ENCODE measurements around the gene HIGD1B.

The HIGD1B gene

GRCh38 chr17:44879376-44879775 is 31.7 kb downstream of the HIGD1B start:
- H3K4me3 Mint-ChIP-seq, result no peak overlapping the region
- H3K27ac Mint-ChIP-seq, result peak overlapping the region; percentile 19
- no peak for DNase-seq
- no peaks in the 10 kb centered on the region for H3K9me3 Mint-ChIP-seq
- H3K27me3 Mint-ChIP-seq, result no peaks in the 10 kb centered on the region
- H3K36me3 Mint-ChIP-seq (ENCODE audit: low read depth), result peaks cover 91% of the 10 kb centered on the region
- H3K4me1 Mint-ChIP-seq (ENCODE audit: low read depth), result no peaks in the 10 kb centered on the region

- Mint-ChIP-seq H3K27me3 (no peaks in the 10 kb centered on the region), H3K4me1 (ENCODE audit: low read depth) (no peaks in the 10 kb centered on the region), H3K27ac (no peak overlapping the region), H3K4me3 (no peak overlapping the region), H3K9me3 (no peaks in the 10 kb centered on the region), H3K36me3 (ENCODE audit: low read depth) (peaks cover 92% of the 10 kb centered on the region)
- DNase-seq, result no peak
These were observed 32.4 kb downstream of the HIGD1B start for GRCh38 chr17:44880062-44880461.

- Mint-ChIP-seq H3K4me3 (no peak overlapping the region), H3K27ac (no peak overlapping the region), H3K36me3 (ENCODE audit: low read depth) (peaks cover 92% of the 10 kb centered on the region), H3K27me3 (no peaks in the 10 kb centered on the region), H3K9me3 (no peaks in the 10 kb centered on the region), H3K4me1 (ENCODE audit: low read depth) (no peaks in the 10 kb centered on the region)
- DNase-seq, result no peak
These were observed 33.5 kb downstream of the HIGD1B start for GRCh38 chr17:44881145-44881544.

- no peaks in the 10 kb centered on the region for H3K9me3 Mint-ChIP-seq
- peaks cover 68% of the 10 kb centered on the region for H3K36me3 Mint-ChIP-seq (ENCODE audit: low read depth)
- DNase-seq, result no peak
- no peak overlapping the region for H3K4me3 Mint-ChIP-seq
- H3K27me3 Mint-ChIP-seq, result no peaks in the 10 kb centered on the region
- H3K27ac Mint-ChIP-seq, result no peak overlapping the region
- peaks cover 8% of the 10 kb centered on the region for H3K4me1 Mint-ChIP-seq (ENCODE audit: low read depth)
These were observed 37.3 kb downstream of the HIGD1B start for GRCh38 chr17:44884941-44885340.

GRCh38 chr17:44887016-44887415 is 39.3 kb downstream of the HIGD1B start:
- no peak overlapping the region for H3K4me3 Mint-ChIP-seq
- peaks cover 61% of the 10 kb centered on the region for H3K36me3 Mint-ChIP-seq (ENCODE audit: low read depth)
- no peak for DNase-seq
- no peak overlapping the region for H3K27ac Mint-ChIP-seq
- no peaks in the 10 kb centered on the region for H3K9me3 Mint-ChIP-seq
- no peaks in the 10 kb centered on the region for H3K27me3 Mint-ChIP-seq
- H3K4me1 Mint-ChIP-seq (ENCODE audit: low read depth), result peaks cover 18% of the 10 kb centered on the region

- H3K9me3 Mint-ChIP-seq, result no peaks in the 10 kb centered on the region
- H3K4me1 Mint-ChIP-seq (ENCODE audit: low read depth), result peaks cover 20% of the 10 kb centered on the region
These were observed 40.6 kb downstream of the HIGD1B start for GRCh38 chr17:44887971-44888954.

GRCh38 chr17:44889003-44889402 is 41.3 kb downstream of the HIGD1B start:
- peaks cover 22% of the 10 kb centered on the region for H3K4me1 Mint-ChIP-seq (ENCODE audit: low read depth)
- H3K27me3 Mint-ChIP-seq, result no peaks in the 10 kb centered on the region
- no peak overlapping the region for H3K4me3 Mint-ChIP-seq
- DNase-seq, result no peak
- no peak overlapping the region for H3K27ac Mint-ChIP-seq
- H3K36me3 Mint-ChIP-seq (ENCODE audit: low read depth), result peaks cover 58% of the 10 kb centered on the region
- H3K9me3 Mint-ChIP-seq, result no peaks in the 10 kb centered on the region

More at GRCh38 chr17:44887971-44888954, 40.6 kb downstream of the HIGD1B start:
- Mint-ChIP-seq H3K36me3 (ENCODE audit: low read depth) (peaks cover 59% of the 10 kb centered on the region), H3K4me3 (no peak overlapping the region), H3K27me3 (no peaks in the 10 kb centered on the region), H3K27ac (no peak overlapping the region)
- DNase-seq, result no peak

- Mint-ChIP-seq H3K27ac (peak overlapping the region; percentile 20), H3K9me3 (no peaks in the 10 kb centered on the region), H3K27me3 (no peaks in the 10 kb centered on the region), H3K4me1 (ENCODE audit: low read depth) (peaks cover 31% of the 10 kb centered on the region), H3K4me3 (no peak overlapping the region), H3K36me3 (ENCODE audit: low read depth) (peaks cover 54% of the 10 kb centered on the region)
- DNase-seq, result no peak
These were observed 44.6 kb downstream of the HIGD1B start for GRCh38 chr17:44892250-44892649.

- H3K4me3 Mint-ChIP-seq, result no peak overlapping the region
- peaks cover 68% of the 10 kb centered on the region for H3K36me3 Mint-ChIP-seq (ENCODE audit: low read depth)
- H3K27ac Mint-ChIP-seq, result no peak overlapping the region
- no peak for DNase-seq
- H3K9me3 Mint-ChIP-seq, result no peaks in the 10 kb centered on the region
- H3K27me3 Mint-ChIP-seq, result no peaks in the 10 kb centered on the region
- peaks cover 40% of the 10 kb centered on the region for H3K4me1 Mint-ChIP-seq (ENCODE audit: low read depth)
These were observed 47.0 kb downstream of the HIGD1B start for GRCh38 chr17:44894642-44895041.

GRCh38 chr17:44898768-44899073 is 51.0 kb downstream of the HIGD1B start:
- Mint-ChIP-seq H3K27ac (peak overlapping the region; percentile 100), H3K36me3 (ENCODE audit: low read depth) (peaks cover 43% of the 10 kb centered on the region), H3K4me3 (peak overlapping the region; percentile 91), H3K4me1 (ENCODE audit: low read depth) (peaks cover 33% of the 10 kb centered on the region), H3K27me3 (no peaks in the 10 kb centered on the region), H3K9me3 (no peaks in the 10 kb centered on the region)
- DNase-seq, result no peak

- peak; percentile 98 for DNase-seq
- peak within 1 kb of the TSS; percentile 91 for H3K4me3 Mint-ChIP-seq
- H3K27me3 Mint-ChIP-seq, result no peaks in the 10 kb centered on the region
- peak within 1 kb of the TSS; percentile 100 for H3K27ac Mint-ChIP-seq
- H3K36me3 Mint-ChIP-seq (ENCODE audit: low read depth), result peaks cover 38% of the 10 kb centered on the region
- H3K9me3 Mint-ChIP-seq, result no peaks in the 10 kb centered on the region
- peaks cover 33% of the 10 kb centered on the region for H3K4me1 Mint-ChIP-seq (ENCODE audit: low read depth)
These were observed 51.5 kb downstream of the HIGD1B start, which contains the start of gene EFTUD2 for GRCh38 chr17:44899074-44899782. TSS of gene EFTUD2 (minus strand) at chr17:44899445. CDS start at chr17:44894521, 4,924 bp downstream.
